SU-DHL-6 (cell line): ENCODE results near the gene MCAT.

Experiments
- H2AFZ ChIP-seq: fragments of 200-600 bp; sonication (generic); 2 replicates; pipeline ENCODE4 v1.6.1; 2014; ENCODE audit warnings: low read depth, mild to moderate bottlenecking, moderate library complexity, mixed read lengths, antibody characterized with exemption, low read length; ENCODE audit not compliant: severe bottlenecking
- H3F3A ChIP-seq: fragments of 200-600 bp; shearing (Covaris generic); 2 replicates; pipeline ENCODE4 v1.6.0; 2016; ENCODE audit warnings: antibody characterized with exemption, mild to moderate bottlenecking; ENCODE audit not compliant: insufficient read depth
- H3K27ac ChIP-seq: fragments of 200-600 bp; sonication (generic); 2 replicates; pipeline ENCODE4 v1.5.1; 2016; ENCODE audit warnings: low read depth, mild to moderate bottlenecking, low read length, moderate library complexity, mixed read lengths
- H3K27me3 ChIP-seq: fragments of 200-600 bp; sonication (generic), shearing (Covaris generic); 2 replicates; pipeline ENCODE4 v1.6.0; 2014; ENCODE audit warnings: mild to moderate bottlenecking, low read length
- H3K36me3 ChIP-seq: fragments of 200-600 bp; sonication (generic); 2 replicates; pipeline ENCODE4 v1.6.1; 2014; ENCODE audit warnings: mild to moderate bottlenecking, low read length, mixed read lengths
- H3K4me2 ChIP-seq: fragments of 300-600, 200-600 bp; shearing (Covaris generic), sonication (generic); 2 replicates; pipeline ENCODE4 v1.6.0; 2014; ENCODE audit warnings: low read length, low read depth, mild to moderate bottlenecking; ENCODE audit not compliant: poor library complexity, severe bottlenecking
- H3K4me3 ChIP-seq: fragments of 200-600 bp; sonication (generic); 2 replicates; pipeline ENCODE4 v1.5.1; 2014; ENCODE audit warnings: antibody characterized with exemption, low read length, mild to moderate bottlenecking, mixed read lengths; ENCODE audit not compliant: insufficient read depth, poor library complexity, severe bottlenecking
- H3K79me2 ChIP-seq: fragments of 200-600 bp; sonication (generic); 2 replicates; pipeline ENCODE4 v1.6.1; 2014; ENCODE audit warnings: mild to moderate bottlenecking, low read length, moderate library complexity; ENCODE audit not compliant: insufficient read depth
- H3K9ac ChIP-seq: fragments of 200-600 bp; sonication (generic); 2 replicates; pipeline ENCODE4 v1.7.0; 2014; ENCODE audit warnings: mild to moderate bottlenecking, low read length
- H3K9me2 ChIP-seq: fragments of 200-600 bp; sonication (generic); replicated peaks from 2 replicates; pipeline ENCODE4 v1.6.1; 2014; ENCODE audit warnings: low read length; ENCODE audit not compliant: insufficient read depth
- H3K9me3 ChIP-seq: fragments of 200-600 bp; sonication (generic); 2 replicates; pipeline ENCODE4 v1.6.1; 2014; ENCODE audit warnings: low read length, mixed read lengths; ENCODE audit not compliant: insufficient read depth
- H4K20me1 ChIP-seq: fragments of 200-600 bp; sonication (generic); 2 replicates; pipeline ENCODE4 v1.6.1; 2014; ENCODE audit warnings: low read depth, mild to moderate bottlenecking, antibody characterized with exemption, low read length, moderate library complexity, mixed read lengths
- EZH2phosphoT487 ChIP-seq: fragments of 200-600 bp; sonication (generic), shearing (Covaris generic); conservative IDR thresholded peaks from 2 replicates; pipeline ENCODE4 v1.6.1; 2018; ENCODE audit warnings: mild to moderate bottlenecking, antibody characterized with exemption, low read length, moderate library complexity, mixed read lengths
- TF ChIP-seq, protein P1 (sequence below): fragments of 200-600 bp; sonication (generic); IDR thresholded peaks from one replicate; pipeline ENCODE4 v1.5.1; 2017; ENCODE audit warnings: antibody characterized with exemption, mild to moderate bottlenecking, low read length, moderate library complexity; ENCODE audit not compliant: insufficient read depth, poor library complexity, severe bottlenecking

The MCAT gene

DNA sequence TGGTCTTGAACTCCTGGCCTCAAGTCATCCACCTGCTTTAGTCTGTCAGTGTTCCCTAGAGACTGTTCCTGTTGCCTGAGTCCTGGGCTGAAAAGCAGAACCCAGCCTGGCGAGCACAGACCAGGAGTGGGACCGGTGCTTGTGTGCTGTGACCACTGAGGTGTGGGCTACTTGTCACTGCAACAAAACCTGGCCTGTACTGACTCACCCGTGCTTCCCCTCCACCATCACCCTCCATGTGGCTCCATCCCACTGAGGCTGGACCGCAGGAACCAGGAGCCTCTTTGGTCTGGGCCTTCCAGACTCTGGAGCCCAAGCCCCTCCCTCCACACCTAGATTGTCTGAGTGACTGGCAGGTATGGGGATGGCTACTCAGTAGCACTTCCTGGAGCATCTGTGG is 8.6 kb downstream of the MCAT start:
- Histone ChIP-seq H3K36me3 (no peaks in the 10 kb centered on the region), H3K9me2 (no peaks in the 10 kb centered on the region), H3K27ac (no peak overlapping the region), H4K20me1 (no peaks in the 10 kb centered on the region), H3K27me3 (no peaks in the 10 kb centered on the region), H3K4me3 (no peak overlapping the region), H3F3A (no peaks in the 10 kb centered on the region), H3K79me2 (no peaks in the 10 kb centered on the region), H3K9ac (no peak overlapping the region), H3K4me2 (no peak overlapping the region), H3K9me3 (no peaks in the 10 kb centered on the region), H2AFZ (no peak overlapping the region)
- TF ChIP-seq EZH2phosphoT487: no peak

DNA sequence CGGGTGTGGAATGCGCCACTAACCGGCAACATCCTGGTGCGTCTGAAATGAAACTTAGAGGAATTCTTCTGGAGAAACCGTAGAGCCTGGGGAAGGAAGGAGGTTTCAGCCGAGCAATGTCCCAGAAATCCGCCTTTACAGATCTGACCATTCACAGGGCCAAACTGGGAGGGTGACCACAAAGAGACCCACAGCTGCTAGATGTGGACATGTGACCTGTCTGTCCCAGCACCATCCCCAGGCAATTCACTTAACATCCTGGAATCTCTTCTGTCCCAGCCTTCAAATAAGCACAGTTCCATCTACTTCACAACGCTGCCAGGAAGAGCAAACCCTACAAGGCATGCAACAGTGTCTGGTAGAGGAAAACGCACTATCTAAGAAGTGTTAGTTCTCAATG is 9.8 kb downstream of the MCAT start:
- H3K36me3 ChIP-seq: no peaks in the 10 kb centered on the region
- no peaks in the 10 kb centered on the region for H3F3A ChIP-seq
- H3K4me2 ChIP-seq: no peak overlapping the region
- no peaks in the 10 kb centered on the region for H3K9me2 ChIP-seq
- H3K9ac ChIP-seq: no peak overlapping the region
- H3K9me3 ChIP-seq: no peaks in the 10 kb centered on the region
- no peak overlapping the region for H3K27ac ChIP-seq
- H4K20me1 ChIP-seq: no peaks in the 10 kb centered on the region
- no peak overlapping the region for H3K4me3 ChIP-seq
- H3K27me3 ChIP-seq: no peaks in the 10 kb centered on the region
- H2AFZ ChIP-seq: no peak overlapping the region
- no peak for TF ChIP-seq EZH2phosphoT487
- TF ChIP-seq, protein P1, sequence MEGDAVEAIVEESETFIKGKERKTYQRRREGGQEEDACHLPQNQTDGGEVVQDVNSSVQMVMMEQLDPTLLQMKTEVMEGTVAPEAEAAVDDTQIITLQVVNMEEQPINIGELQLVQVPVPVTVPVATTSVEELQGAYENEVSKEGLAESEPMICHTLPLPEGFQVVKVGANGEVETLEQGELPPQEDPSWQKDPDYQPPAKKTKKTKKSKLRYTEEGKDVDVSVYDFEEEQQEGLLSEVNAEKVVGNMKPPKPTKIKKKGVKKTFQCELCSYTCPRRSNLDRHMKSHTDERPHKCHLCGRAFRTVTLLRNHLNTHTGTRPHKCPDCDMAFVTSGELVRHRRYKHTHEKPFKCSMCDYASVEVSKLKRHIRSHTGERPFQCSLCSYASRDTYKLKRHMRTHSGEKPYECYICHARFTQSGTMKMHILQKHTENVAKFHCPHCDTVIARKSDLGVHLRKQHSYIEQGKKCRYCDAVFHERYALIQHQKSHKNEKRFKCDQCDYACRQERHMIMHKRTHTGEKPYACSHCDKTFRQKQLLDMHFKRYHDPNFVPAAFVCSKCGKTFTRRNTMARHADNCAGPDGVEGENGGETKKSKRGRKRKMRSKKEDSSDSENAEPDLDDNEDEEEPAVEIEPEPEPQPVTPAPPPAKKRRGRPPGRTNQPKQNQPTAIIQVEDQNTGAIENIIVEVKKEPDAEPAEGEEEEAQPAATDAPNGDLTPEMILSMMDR: no peak
- no peaks in the 10 kb centered on the region for H3K79me2 ChIP-seq

DNA sequence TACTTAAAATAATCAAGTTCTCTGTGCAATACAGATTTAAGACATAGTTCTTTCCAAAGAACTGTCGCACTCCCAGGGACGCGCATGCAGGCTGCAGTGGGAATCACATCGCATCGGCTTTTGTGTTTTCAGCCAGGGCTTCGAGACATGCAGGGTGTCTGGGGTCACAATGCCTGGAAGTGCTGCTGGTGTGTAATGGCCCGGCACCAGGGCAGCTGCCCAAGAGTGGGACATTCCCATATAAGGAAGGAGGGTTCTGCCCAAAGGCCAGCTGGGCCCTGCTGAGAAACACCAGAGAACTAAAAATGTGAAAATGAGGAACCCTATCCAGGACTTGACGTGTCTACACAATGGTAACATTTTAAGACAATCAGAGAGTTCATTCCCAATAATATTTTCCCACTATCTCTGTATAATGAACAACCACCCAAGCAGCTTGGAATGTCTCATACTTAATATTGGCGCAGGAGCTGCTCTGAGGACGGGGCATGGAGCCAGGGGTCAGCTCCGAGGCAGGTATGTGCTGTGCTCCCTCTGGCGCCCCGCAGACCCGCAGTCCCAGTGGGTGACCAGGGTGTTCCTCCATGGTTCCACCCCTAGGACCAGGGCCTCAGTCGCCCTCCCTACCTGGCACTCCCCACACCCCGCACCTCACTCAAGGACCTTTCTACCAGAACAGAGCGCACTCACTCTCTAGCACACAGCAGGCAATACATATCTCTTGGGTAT is 11.3 kb downstream of the MCAT start:
- Histone ChIP-seq H3K9ac (no peak overlapping the region), H3K9me3 (no peaks in the 10 kb centered on the region), H2AFZ (no peak overlapping the region), H4K20me1 (no peaks in the 10 kb centered on the region), H3F3A (no peaks in the 10 kb centered on the region), H3K36me3 (no peaks in the 10 kb centered on the region), H3K4me2 (no peak overlapping the region), H3K9me2 (no peaks in the 10 kb centered on the region), H3K4me3 (no peak overlapping the region), H3K27ac (no peak overlapping the region), H3K27me3 (no peaks in the 10 kb centered on the region), H3K79me2 (no peaks in the 10 kb centered on the region)
- TF ChIP-seq, protein P1: no peak
- no peak for TF ChIP-seq EZH2phosphoT487
